Fibroblast of gingiva (primary cell): ENCODE results near the gene WIPF3.
A peak's percentile ranks its signal among the peaks of the same experiment; 100 is the strongest.

Experiments
- DNase-seq: peaks from one replicate; pipeline ENCODE4 v3.0.0-alpha.2; 2011; ENCODE audit warnings: low read depth

The WIPF3 gene

GRCh38 chr7:29809533-29810155 is 3.3 kb downstream of the WIPF3 start:
- no peak for DNase-seq

GRCh38 chr7:29810297-29810696 is 4.0 kb downstream of the WIPF3 start:
- DNase-seq, result no peak

DNA sequence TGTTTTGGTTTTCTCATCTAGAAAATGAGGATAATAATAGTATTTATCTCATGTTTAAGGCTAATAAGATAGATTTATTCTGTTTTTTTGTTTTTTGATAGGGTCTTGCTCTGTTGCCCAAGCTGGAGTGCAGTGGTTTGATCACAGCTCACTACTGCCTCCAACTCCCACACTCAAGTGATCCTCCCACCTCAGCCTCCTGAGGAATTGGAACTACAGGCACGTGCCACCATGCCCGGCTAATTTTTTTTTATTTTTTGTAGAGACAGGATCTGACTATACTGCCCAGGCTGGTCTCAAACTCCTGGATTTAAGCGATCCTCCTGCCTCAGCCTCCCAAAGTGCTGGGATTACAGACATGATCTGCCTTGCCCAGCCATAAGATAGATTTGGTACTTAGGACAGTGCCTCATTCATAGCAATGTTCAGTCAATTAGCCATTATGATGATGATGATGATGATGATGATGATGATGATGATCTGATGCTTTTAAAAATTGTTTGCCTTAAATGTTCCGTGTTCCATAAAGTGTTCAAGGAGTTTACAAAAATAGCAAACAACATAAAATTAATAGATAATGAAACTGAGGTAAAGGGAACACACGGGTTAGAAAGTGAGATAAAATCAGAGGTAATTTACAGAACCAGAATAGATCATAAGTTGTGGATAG is 4.6 kb downstream of the WIPF3 start:
- no peak for DNase-seq

GRCh38 chr7:29811586-29811985 is 5.3 kb downstream of the WIPF3 start:
- DNase-seq, result no peak

- no peak for DNase-seq
Measured at GRCh38 chr7:29812185-29812876, 6.0 kb downstream of the WIPF3 start.

GRCh38 chr7:29815181-29816105 is 9.1 kb downstream of the WIPF3 start:
- no peak for DNase-seq

- no peak for DNase-seq
Measured at GRCh38 chr7:29818308-29818707, 12.0 kb downstream of the WIPF3 start.

DNA sequence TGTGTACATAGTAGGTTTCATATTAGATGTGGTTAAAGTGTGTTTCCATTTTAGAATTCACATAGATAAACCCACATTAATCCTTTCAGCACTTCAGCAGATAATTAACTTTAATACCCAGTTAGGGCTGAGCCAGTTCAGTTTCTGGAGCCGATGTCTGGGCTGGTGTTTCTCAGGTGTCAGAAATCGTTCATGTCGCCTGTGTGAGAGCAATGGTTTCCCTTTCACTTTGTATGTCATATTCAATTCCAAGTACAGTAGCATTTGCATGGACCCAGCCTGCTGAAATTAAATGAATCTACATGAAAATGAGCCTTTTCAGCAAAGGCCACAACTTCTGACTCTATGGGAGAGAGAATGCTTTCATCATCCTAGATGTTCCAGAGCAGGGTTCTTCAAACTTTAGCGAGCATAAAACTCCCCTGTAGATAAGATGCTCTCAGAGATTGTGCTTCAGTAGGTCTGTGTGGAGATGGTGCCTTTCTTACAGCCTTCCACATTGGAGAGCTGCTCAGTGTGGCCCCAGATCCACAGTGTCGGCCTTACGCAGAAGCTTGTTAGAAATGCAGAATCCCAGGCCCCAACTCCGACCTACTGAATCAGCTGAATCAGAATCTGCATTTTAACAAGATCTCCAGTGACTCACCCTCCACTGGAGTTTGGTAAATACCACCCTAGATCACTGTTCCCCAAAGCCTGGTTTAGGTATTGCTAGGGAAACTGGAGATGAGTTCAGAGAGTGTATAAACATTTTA is 19.6 kb downstream of the WIPF3 start:
- DNase-seq, result no peak

GRCh38 chr7:29826530-29826822 is 20.2 kb downstream of the WIPF3 start:
- no peak for DNase-seq

GRCh38 chr7:29826904-29827303 is 20.6 kb downstream of the WIPF3 start:
- no peak for DNase-seq

GRCh38 chr7:29831705-29832104 is 25.4 kb downstream of the WIPF3 start:
- no peak for DNase-seq

DNA sequence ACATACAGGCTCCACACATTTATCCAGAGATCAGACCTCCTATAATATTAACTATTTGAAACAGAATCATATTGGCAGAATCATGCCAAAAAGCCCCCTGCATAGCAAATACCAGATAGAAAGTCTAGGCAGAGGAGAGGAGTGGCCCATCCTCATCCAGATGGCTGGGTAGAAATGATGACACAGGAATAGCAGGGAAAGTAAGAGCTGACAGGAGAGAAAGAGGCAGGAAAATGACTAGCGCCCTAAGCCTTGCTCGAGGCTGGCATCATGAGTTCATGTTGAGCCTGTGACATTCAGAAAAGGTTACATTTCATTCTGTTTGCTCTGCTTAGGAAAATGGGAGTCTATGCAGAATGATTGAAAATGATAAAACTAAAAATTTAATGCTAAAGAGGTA is 27.6 kb downstream of the WIPF3 start:
- no peak for DNase-seq

- no peak for DNase-seq
Measured at GRCh38 chr7:29835718-29836117, 29.4 kb downstream of the WIPF3 start.

DNA sequence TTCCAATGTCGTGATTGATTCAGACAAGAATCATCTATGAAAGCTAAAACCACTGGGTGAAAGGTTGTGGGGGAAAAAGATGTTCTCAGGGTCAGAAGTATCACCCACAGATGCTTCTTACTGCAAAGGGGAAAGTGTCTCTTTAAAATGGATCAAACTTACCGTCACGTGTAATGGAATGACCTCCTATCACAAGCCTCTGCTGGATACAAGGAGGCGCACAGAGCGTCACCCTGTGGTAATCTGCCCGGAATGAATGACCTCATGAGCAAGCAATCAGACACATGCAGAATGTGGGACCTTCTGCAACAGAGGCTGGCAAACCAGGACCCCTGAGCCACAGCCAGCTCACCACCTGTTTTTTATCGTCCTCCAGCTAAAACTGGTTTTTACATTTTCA is 33.0 kb downstream of the WIPF3 start:
- peak; percentile 59 for DNase-seq

DNA sequence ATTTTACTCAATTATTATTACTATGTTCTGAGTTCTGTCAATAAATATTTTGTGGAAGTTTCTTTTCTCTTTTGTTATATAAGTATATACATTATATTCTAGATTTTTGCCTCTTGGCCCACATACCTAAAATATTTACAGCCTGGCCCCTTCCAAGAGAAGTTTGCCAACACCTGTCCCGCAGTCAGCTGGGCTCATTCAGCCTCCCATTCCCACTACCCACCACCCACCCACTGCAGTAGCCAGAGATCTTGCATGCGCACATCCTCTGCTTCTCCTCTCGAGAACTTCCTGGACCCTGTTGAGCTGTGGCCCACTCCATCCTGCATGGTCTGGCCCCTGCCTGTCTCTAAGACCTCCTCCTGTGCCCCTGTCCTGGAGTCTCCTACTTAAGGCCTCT is 33.6 kb downstream of the WIPF3 start:
- no peak for DNase-seq

GRCh38 chr7:29840701-29841100 is 34.4 kb downstream of the WIPF3 start:
- DNase-seq, result no peak

DNA sequence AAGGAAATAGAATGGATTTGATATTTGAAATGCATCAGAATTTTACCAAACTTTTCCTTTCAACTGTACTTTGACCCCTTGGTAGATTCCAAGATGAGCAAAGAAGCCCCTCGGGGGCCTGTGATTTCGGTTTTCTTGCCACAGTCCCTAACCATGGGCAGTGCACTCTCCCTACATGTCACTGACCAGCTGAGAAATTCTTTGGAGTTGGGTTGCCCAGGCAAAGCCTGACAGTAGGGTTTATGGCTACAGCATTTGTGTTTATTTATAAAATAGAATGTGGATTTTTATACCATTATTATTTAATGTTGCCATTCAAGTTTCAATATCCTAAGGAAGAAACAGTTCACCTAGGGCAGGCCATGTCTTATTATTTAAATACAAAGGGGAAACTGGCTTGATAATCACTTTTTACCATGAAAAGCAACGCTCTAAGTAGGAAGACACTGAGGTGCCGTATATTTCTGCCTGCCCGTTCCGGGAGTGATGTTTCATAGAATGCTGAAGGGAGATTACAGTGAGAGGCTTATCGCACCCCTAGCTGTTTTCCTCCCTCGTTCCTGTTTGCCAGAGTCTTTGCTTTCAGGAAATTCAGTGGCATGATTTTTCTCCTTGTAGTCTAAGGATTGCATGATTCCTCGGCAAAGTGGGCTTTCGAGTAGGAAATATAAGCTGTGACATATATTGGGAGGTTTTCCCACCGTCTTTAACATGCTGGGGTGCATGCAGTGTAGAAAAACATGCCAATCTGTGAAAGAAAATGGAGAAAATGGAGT is 35.8 kb downstream of the WIPF3 start:
- DNase-seq, result no peak

DNA sequence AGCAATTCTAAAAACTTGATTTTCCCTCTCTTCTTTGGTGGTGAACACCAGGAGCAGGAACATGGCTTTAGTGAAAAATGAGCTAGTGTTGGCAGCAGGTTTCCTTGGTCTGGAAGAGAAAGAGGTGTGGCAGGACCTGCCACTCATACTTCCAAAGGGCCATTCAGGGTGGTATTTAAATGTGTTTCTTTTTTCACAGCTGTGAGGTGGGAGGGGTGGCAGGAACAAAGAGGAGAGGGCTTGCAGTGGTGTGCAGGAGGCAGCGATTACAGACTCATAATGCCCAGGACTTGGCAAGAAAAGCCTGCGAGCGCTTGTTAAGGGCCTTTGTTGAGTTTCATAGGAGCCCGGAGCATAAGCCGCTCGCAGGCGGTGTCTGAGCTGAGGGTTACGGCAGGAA is 36.8 kb downstream of the WIPF3 start:
- DNase-seq, result no peak

DNA sequence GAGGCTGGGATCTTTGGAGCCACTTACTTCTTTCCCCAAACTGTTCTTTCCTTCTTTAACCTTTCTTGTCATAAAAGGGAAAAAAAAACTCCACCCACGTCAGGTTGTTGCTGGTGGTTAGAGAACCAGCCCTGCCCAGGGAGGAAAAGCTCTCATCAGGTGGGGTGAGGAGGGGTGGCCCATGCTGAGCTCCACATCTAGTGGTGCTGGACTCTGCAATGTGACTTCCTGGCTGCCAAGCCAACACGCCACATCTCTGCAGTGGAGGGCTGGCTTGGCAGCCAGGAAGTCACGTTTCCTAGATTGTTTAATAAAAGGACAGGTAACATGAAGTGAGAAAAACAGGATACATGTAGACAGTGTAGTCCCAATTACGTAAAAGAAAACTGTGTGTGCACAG is 37.4 kb downstream of the WIPF3 start:
- DNase-seq, result no peak

DNA sequence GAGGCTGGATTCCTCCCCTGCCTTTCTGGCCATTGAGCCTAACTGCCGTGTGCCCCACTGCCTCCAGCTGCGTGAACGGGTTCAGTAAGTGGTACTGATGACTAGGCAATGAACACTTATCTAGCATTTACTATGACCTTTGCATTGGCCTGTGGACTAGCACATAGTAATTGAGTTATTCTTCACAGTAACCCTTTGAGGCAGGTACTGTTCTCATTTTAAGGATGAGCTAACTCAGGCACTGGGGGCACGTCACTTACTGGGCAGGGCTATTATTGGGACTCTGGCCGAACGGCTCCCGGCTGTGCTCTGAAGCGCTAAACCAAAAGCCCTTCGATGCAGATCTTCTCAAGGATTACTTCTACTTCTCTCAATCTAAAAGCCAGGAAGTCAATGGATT is 38.3 kb downstream of the WIPF3 start:
- DNase-seq, result no peak

GRCh38 chr7:29847496-29847895 is 41.2 kb downstream of the WIPF3 start:
- no peak for DNase-seq
